HL-60 (cell line): Measurements from ENCODE around the gene FAM53B.

Experiments
- CTCF ChIP-seq: IDR thresholded peaks from one replicate; pipeline ENCODE4 v1.5.1; 2011; ENCODE audit warnings: low read length, control low read depth, inconsistent platforms; ENCODE audit not compliant: insufficient read depth
- GABPA ChIP-seq: IDR thresholded peaks from 2 replicates; pipeline ENCODE4 v1.6.1; 2012; ENCODE audit warnings: low read depth
- REST ChIP-seq: IDR thresholded peaks from 2 replicates; pipeline ENCODE4 v1.6.1; 2012; ENCODE audit warnings: low read depth; ENCODE audit not compliant: insufficient replicate concordance

GRCh38 chr10:124706462-124707143 is 37.6 kb downstream of the FAM53B start:
- TF ChIP-seq CTCF: no peak
- TF ChIP-seq REST: no peak
- TF ChIP-seq GABPA: no peak
